SKM-1 treated with dmso at 0.1 percent for 144 hours (cell line): Measurements from ENCODE around the gene F2R.
"Not testable (repeated sequence)": the region's sequence is repeated elsewhere in the genome, so short reads cannot be mapped to it uniquely, and the experiment has no call there.

Source experiments
- DNase-seq: peaks from one replicate; lab custom pipeline; 2025; ENCODE audit not compliant: unreplicated experiment; lab: John Stamatoyannopoulos, UW

The F2R gene

DNA sequence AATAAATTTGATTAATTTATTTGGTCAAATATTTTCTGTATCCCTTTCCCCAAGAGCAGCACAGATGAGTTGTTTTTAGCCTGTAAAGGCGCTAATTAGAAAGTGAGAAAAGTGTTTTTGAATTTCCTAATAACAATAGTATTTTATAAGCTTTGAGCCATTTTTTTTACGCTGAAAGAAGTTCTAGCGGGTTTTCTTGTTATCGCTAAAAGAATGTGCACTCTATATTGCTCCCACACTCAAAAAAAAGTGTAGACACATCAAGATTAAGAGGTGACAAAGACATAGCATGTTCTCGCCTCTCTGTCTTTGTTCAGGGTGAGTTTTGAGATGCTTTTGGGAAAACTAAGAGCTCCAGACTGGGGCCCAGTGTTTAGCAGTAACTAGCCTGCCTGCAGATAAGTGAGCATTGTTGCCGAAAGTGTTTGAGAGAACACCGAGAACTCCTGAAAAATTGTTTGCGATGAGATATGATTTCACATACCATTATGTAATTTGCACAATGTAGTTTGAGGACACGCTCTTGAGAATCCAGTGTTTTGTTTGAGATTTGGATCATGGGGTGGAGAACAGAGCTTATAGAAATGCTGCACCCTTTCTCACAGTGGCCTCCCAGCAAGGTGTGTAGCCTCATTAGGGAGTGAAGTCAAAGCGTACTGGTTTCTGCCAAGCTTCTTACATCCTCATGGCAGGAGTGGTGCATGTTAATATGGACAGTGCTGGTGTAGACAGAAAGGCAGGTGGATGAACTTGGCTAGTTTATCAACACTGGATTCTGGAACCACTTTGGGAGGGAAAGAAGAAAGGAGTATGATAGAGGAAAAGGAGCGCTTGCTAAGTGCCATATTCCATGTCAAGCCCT, 1.5 kb downstream of the F2R start:
- DNase-seq = no peak

DNA sequence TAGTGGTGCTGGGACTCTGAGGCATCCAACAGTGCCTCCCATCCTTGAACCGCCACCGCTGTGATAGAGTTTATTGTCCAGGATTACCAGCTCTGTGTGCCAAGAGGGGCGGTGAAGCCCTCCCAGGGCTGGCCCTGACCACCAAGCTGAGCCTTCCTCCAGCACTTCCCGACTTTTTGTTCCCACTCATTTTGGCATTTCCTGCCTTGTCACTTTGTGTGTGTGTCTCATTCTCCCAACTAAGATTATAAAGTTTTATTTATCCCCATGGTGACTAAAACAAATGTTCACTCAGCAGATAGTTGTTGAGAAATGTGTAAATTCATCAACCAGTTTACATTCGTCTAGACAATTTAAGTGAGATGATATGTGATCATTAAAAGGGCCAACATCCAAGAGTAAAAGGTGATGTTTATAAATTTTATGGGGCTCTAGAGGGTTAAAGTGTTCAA, 2.5 kb downstream of the F2R start:
- DNase-seq = no peak

DNA sequence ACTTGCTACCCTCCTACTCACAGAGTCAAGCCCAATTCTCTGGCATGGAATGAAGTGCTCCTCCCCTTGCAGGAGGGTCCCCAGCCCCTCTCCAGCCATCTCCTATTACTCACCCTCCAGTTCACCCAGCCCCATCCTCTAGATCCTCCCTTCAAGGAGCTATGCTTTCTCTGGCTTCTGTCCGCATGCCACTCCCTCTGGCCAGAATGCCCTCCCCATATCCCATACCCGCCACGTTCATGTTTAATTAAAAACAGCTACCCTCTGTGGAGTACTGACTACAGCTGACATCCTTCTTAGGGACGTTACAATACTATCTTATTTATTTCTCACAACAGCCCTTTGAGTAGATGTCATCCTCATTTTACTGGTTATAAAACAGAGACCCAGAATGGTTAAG, 3.0 kb downstream of the F2R start:
- no peak for DNase-seq

DNA sequence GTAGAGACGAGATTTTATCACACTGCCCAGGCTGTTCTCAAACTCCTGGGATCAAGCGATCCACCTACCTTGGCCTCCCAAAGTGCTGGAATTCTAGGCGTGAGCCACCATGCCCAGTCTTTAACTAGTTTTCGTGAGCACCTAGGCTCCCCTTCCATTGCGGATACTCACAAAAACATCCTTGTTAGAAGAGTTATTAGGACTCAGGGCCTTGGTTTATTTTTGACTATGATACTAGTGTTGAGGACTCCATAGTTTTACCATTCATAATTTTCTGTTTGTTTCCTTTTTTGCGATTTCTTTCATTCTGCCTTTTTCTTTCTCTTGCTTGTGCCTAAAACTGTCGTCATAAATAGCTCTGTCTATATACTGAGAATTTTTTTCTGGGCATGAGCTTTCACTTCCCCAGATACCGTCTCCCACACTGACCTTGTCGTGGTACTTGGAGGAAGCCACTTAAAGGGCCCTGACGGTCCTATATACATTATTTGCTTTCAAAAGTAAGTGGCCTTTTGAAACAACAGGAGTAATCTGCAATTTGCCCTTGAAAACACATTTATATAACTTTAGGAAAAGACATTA, 5.2 kb downstream of the F2R start:
- DNase-seq = peak; percentile 40

DNA sequence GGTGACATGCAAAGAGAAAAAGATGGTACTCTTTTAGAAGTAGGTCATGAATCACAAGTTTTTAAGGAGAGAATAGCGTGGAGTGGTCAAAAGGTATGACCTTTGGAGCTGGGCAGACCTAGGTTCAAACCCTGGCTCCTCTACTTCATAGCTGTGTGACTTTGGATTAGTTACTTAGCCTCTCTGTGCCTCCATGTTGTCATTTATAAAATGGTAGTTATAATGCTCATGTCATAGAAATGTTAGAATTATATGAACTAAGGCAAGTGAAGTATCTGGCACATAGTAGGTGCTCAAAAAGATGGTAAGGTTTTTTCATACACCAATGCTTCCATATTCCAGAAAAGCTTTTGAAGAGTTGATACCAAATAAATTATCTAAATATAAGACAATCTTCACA, 7.3 kb downstream of the F2R start:
- DNase-seq = no peak

DNA sequence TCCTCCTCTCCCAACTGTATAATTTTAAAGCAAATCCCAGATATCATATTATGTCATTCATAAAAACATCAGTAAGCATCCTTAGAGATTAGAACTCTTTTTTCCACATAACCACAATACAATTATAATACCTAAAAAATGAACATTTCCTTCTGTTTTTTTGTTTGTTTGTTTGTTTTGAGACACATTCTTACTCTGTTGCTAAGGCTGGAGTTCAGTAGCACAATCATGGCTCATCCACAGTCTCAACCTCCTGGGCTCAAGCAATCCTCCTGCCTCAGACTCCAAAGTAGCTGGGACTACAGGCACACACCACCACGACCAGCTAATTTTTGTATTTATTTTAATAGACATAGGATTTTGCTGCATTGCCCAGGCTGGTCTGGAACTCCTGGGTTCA, 8.0 kb downstream of the F2R start:
- no peak for DNase-seq

DNA sequence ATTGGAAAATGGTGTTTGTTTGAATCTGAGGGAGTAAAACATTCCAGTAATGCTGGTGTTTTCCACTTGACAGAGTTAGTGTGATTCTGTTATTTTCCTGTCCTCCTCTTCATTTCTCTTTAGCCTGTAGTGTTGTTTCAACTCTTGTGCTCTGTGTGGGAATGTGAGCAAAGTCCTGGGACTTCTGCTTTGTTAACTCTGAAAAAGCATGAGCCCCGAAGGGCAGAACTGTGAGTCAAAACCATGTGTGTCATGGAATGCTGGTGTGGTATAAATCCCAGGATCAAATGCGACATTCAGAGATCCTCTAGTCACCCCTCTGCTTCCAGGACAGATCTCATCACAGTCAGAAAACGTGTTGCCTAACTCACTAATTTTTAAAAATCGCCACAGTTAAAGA, 8.9 kb downstream of the F2R start:
- no peak for DNase-seq

DNA sequence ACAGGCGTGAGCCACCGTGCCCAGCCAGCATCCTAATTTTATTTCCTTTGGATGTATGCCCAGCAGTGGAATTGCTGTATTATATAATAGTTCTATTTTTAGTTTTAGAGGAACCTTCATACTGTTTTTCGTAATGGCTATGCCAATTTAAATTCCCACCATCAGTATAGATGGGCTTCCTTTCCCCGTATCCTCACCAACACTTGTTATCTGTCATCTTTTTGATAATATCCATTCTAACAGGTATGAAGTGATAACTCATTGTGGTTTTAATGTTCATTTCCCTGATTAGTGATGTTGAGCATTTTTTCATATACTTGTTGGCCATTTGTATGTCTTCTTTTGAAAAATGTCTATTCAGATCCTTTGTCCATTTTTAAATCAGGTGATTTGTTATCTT, 13.0 kb downstream of the F2R start:
- DNase-seq = no peak

DNA sequence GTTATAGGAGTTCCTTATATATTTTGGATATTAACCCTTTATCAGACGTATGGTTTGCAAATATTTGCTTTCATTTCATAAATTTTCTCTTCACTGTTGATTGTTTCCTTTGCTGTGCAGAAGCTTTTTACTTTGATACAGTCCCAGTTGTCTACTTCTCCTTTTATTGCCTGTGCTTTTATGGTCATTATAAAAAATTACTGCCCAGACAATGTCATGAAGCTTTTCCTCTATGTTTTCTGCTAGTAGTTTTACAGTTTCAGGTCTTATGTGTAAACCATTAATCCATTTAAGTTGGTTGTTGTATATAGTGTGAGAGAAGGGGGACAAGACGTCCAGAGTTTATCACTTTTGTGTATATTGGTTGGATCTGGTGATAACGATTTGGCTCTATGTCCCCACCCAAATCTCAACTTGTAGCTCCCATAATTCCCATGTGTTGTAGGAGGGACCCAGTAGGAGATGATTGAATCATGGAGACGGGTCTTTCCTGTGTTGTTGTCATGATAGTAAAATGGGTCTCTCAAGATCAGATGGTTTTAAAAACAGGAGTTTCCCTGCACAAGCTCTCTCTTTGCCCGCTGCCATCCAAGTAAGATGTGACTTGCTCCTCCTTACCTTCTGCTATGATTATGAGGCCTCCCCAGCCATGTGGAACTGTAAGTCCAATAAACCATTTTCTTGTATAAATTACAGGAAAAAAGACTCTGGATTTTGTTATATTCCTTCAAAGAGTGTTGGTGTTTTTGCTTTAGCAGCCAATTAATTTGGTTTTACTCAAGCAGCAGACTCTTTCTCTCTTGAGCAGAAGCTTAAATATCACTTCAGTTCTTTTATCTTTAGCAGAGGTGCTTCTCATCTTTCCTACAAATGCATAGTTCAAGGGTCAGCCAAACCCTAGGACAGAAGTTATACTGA, 13.7 kb downstream of the F2R start:
- no peak for DNase-seq

DNA sequence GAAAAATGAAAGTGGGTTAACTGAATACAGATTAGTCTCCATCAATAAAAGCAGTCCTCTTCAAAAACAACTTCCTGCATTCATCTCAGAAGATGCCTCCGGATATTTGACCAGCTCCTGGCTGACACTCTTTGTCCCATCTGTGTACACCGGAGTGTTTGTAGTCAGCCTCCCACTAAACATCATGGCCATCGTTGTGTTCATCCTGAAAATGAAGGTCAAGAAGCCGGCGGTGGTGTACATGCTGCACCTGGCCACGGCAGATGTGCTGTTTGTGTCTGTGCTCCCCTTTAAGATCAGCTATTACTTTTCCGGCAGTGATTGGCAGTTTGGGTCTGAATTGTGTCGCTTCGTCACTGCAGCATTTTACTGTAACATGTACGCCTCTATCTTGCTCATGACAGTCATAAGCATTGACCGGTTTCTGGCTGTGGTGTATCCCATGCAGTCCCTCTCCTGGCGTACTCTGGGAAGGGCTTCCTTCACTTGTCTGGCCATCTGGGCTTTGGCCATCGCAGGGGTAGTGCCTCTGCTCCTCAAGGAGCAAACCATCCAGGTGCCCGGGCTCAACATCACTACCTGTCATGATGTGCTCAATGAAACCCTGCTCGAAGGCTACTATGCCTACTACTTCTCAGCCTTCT, 16.6 kb downstream of the F2R start:
- no peak for DNase-seq

DNA sequence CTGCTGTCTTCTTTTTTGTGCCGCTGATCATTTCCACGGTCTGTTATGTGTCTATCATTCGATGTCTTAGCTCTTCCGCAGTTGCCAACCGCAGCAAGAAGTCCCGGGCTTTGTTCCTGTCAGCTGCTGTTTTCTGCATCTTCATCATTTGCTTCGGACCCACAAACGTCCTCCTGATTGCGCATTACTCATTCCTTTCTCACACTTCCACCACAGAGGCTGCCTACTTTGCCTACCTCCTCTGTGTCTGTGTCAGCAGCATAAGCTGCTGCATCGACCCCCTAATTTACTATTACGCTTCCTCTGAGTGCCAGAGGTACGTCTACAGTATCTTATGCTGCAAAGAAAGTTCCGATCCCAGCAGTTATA, 17.1 kb downstream of the F2R start:
- DNase-seq = no peak

DNA sequence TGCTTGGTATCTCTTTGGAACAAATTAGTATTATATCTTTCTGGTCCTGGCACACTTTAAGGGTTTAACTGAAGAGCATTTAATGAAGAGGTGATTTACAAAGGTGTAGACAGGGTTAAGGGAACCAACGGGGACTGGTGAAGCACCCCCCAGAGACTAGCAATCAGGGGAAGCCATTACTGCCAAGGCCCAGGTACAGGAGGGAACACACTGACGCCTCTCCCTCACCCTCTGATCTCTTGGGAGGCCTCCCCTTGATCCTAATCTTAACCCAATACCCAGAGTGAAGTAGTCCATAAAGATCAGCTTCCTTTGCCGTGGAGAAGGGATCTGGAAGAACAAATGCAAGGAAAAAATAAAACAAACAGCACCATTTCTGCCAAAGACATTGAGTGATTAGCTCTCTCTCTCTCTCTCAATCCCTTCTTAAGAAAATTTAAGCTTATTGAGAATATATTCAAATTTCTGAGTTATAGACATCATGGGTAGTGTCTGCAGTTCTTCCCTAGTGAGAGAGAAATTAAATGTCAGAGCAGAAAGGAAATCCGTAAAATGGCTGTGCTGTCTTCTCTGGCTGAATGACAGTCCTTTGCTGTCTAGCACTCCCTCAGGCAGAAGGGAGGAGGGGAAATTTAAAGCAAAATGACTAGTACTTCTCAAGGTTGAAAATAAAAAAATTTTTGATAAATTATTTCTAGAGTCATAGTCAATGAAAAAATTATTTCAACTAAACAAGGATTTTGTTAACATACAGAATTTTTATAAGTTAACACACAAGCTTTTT, 20.0 kb downstream of the F2R start:
- DNase-seq = no peak

DNA sequence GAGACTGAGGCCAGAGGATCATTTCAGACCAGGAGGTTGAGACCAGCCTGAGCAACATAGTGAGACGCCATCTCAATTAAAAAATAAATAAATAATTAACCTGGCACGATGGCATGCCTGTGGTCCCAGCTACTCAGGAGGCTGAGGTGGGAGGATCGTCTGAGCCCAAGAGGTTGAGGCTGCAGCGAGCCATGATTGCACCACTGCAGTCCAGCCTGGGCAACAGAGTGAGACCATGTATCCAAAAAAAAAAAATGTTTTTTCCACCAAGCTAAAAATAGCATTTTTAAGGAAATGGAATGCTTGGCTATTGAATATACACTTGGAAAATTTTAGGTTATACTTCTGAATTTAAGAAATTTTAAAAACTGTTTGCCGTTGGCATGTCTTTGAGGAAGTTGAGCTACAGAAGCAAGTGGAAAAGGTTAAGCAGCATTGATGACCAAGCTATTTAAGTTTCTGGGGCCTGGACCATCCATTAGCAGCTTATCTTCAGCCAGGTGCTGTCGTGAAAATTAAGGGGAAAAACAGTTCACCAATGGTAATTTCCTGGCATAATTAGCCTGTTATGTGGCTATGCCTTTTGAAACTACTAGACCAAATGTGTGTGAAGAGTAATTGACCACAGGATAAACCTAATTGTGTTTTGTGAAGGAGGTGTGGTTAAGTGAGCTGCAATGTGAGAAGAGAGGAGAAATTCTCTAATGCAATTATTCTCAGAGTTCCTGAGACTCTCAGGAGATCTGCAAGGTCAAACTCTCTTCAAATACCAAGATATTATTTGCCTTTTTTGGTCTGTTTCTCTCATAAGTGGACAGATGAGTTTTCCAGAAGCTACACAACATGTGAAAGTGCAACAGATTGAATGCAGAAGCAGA, 21.0 kb downstream of the F2R start:
- DNase-seq = no peak

DNA sequence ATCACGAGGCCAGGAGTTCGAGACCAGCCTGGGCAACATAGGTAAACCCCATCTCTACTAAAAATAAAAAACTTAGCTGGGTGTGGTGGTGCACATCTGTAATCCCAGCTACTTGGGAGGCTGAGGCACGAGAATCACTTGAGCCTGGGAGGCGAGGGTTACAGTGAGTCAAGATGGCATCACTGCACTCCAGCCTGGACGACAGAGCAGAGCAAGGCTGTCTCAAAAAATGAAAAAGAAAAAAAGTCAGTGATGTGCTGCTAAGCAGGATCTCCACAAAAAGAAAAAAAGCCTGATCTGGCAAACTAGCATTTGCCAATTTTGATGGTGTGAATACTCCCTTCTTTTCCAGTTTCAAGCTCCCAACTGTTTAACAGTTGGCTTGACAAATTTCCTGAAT, 21.9 kb downstream of the F2R start:
- no peak for DNase-seq

DNA sequence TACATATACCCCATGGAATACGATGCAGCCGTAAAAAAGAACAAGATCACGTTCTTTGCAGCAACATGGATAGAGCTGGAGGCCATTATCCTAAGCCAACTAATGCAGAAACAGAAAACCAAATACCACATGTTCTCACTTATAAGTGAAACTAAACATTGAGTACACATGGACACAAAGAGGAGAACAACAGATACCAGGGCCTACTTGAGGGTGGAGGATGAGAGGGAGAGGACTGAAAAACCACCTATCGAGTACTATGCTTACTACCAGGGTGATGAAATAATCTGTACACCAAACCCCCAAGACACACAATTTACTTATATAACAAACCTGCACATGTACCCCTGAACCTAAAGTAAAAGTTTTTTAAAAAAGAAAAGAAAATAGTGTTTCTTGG, 25.6 kb downstream of the F2R start:
- DNase-seq = not testable (repeated sequence)

DNA sequence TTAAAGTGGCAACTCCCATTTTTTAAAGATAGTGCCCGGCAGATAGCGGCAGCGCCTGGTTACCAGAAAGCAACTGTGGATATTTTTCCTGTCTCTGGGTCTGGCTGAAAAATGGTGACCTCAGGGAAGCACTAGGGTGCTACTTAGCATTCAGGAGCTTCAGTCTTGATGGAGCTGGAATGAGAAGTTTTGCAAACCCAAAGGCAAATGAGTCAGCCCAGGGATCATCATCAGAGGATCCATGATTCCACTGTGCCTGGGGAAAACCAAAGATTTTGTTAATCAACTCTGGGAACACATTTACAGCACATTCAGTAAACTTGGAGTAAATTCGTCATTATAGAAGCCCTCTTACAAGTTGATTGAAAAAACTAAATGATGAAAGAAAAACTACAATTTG, 26.7 kb downstream of the F2R start:
- no peak for DNase-seq

DNA sequence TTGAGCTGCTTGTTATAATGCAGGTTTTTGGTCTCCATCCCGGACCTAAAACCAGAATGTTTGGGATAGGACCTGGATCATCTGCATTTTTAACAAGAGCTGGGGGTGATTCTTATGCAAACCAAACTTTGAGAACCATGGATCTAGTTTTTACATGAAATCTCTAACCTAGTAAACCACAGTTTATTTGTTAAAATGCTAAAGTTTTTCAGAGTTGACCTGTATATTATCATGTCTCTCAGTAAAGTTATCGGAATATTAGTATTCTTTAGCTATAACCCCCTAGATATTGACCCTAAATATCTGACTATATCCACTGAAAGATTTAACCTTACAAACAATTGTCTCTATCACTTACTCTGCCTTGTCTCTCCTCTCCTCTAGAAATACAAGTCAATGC, 28.7 kb downstream of the F2R start:
- DNase-seq = no peak

DNA sequence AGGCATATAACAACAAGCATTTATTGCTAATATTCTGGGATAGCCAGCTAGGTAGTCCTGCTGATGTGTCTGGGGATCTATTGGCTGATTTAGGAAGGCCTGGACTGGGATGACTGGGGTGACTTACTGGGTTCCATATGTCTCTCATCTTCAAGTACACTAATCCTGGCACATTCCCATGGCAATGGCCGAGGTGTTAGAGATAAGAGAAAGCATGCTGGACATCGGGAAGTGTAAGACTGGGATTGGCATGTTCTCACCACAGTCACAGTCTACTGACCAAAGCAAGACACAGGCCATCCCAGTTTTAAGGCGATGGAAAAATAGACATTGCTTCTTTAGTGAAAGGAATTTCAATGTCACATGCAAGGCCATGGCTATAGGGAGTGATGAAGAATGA, 29.7 kb downstream of the F2R start:
- no peak for DNase-seq

DNA sequence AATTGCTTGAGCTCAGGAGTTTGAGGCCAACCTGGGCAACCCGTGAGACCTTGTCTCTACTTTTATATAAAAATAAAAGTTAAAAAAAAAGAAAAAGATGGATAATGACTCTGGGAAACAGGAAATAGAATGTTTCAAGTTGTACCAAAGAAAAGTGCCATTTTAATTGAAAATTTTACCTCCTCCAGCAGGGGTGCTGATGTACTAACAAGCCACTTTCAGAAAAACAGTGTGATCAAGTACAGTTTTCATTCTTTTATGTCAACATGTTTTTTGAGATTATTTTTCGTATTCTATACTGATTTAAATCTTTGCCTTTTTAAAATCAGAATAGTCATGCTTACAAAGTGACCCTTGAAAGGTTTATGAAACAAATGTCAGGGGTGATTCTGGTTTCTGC, 30.8 kb downstream of the F2R start:
- no peak for DNase-seq

DNA sequence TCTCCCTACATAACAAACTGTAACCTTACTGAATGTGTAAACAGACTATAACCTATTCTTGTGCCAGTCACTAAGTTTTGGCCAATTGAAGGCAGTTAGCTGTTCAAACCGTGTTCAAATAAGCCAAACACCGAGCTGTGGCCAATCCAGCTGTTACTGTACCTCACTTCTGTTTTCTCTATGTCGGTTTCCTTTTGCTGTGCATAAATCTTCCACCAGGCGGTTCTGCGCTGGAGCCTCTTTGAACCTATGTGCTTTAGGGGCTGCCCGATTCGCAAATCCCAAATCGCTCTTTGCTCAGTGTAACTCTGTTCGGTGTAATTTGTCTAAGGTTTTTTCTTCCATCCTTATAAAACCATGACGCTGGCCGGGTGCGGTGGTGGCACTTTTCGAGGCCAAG, 31.8 kb downstream of the F2R start:
- DNase-seq = no peak
